H9 (cell line): ENCODE data around the gene COQ5. TPM values are rescaled to one million over a fixed set of nuclear protein-coding genes. Genes with fewer than 3 reads are reported as not detected.

Experiments
- DNase-seq: peaks from one replicate; pipeline ENCODE4 v3.0.0-alpha.2; 2017
- H2AFZ ChIP-seq: one replicate; pipeline ENCODE4 v1.6.1; 2013; ENCODE audit warnings: mild to moderate bottlenecking, low read length, control low read depth, moderate library complexity
- H2AK5ac ChIP-seq: 2 replicates; pipeline ENCODE4 v1.6.1; 2013; ENCODE audit warnings: low read length, control low read depth, mixed read lengths; ENCODE audit not compliant: insufficient read length
- H2BK120ac ChIP-seq: one replicate; pipeline ENCODE4 v1.6.1; 2013; ENCODE audit warnings: low read depth, mild to moderate bottlenecking, low read length, control low read depth, inconsistent platforms; ENCODE audit not compliant: poor library complexity, severe bottlenecking
- H2BK12ac ChIP-seq: 2 replicates; pipeline ENCODE4 v1.6.1; 2013; ENCODE audit warnings: low read length, control low read depth, mixed read lengths, low read depth; ENCODE audit not compliant: insufficient read length
- H2BK15ac ChIP-seq: 2 replicates; pipeline ENCODE4 v1.6.1; 2013; ENCODE audit warnings: low read depth, low read length, control low read depth
- H2BK20ac ChIP-seq: one replicate; pipeline ENCODE4 v1.6.1; 2013; ENCODE audit warnings: low read depth, mild to moderate bottlenecking, low read length, control low read depth, inconsistent platforms; ENCODE audit not compliant: poor library complexity, severe bottlenecking
- H2BK5ac ChIP-seq: 2 replicates; pipeline ENCODE4 v1.6.1; 2013; ENCODE audit warnings: low read length, control low read depth, mixed read lengths; ENCODE audit not compliant: insufficient read length
- H3K14ac ChIP-seq: 2 replicates; pipeline ENCODE4 v1.6.1; 2013; ENCODE audit warnings: low read length, control low read depth; ENCODE audit not compliant: insufficient read depth
- H3K18ac ChIP-seq: 2 replicates; pipeline ENCODE4 v1.6.1; 2013; ENCODE audit warnings: low read depth, mild to moderate bottlenecking, mixed read lengths, low read length, control low read depth; ENCODE audit not compliant: insufficient read length
- H3K23ac ChIP-seq: 2 replicates; pipeline ENCODE4 v1.6.1; 2013; ENCODE audit warnings: low read length, control low read depth, mixed read lengths, low read depth; ENCODE audit not compliant: insufficient read length
- H3K23me2 ChIP-seq: 2 replicates; pipeline ENCODE4 v1.6.1; 2013; ENCODE audit warnings: low read depth, mild to moderate bottlenecking, mixed read lengths, low read length, control low read depth; ENCODE audit not compliant: insufficient read length, poor library complexity, severe bottlenecking
- H3K27ac ChIP-seq: 2 replicates; pipeline ENCODE4 v1.5.1; 2013; ENCODE audit warnings: low read length, control low read depth, mixed read lengths, low read depth; ENCODE audit not compliant: insufficient read length
- H3K27me3 ChIP-seq: 2 replicates; pipeline ENCODE4 v1.6.1; 2013; ENCODE audit warnings: low read length, control low read depth, inconsistent platforms; ENCODE audit not compliant: insufficient read depth
- H3K4ac ChIP-seq: 2 replicates; pipeline ENCODE4 v1.6.1; 2013; ENCODE audit warnings: low read depth, mild to moderate bottlenecking, control low read depth, inconsistent platforms, low read length, moderate library complexity
- H3K4me1 ChIP-seq: 2 replicates; pipeline ENCODE4 v1.6.1; 2013; ENCODE audit warnings: low read length, control low read depth, inconsistent platforms; ENCODE audit not compliant: insufficient read depth
- H3K4me2 ChIP-seq: 2 replicates; pipeline ENCODE4 v1.6.1; 2013; ENCODE audit warnings: low read length, control low read depth, mixed read lengths; ENCODE audit not compliant: insufficient read length, insufficient read depth
- H3K56ac ChIP-seq: 2 replicates; pipeline ENCODE4 v1.6.1; 2013; ENCODE audit warnings: low read depth, mild to moderate bottlenecking, mixed read lengths, low read length, control low read depth; ENCODE audit not compliant: insufficient read length
- H3K79me1 ChIP-seq: 2 replicates; pipeline ENCODE4 v1.6.1; 2013; ENCODE audit warnings: low read depth, mild to moderate bottlenecking, moderate library complexity, low read length, control low read depth, inconsistent platforms; ENCODE audit not compliant: insufficient read depth, poor library complexity, severe bottlenecking
- H3K79me2 ChIP-seq: 2 replicates; pipeline ENCODE4 v1.6.1; 2013; ENCODE audit warnings: low read length, control low read depth, inconsistent platforms; ENCODE audit not compliant: insufficient read depth
- H3K9ac ChIP-seq: 2 replicates; pipeline ENCODE4 v1.6.1; 2013; ENCODE audit warnings: low read length, control low read depth, mixed read lengths; ENCODE audit not compliant: insufficient read length; ENCODE audit errors: extremely low read depth
- H3K9me3 ChIP-seq: one replicate; pipeline ENCODE4 v1.6.1; 2013; ENCODE audit warnings: low read depth, low read length, inconsistent platforms; ENCODE audit not compliant: control insufficient read depth
- H3T11ph ChIP-seq: one replicate; pipeline ENCODE4 v1.6.1; 2013; ENCODE audit warnings: mild to moderate bottlenecking, low read length, control low read depth, inconsistent platforms
- H4K20me1 ChIP-seq: one replicate; pipeline ENCODE4 v1.6.1; 2013; ENCODE audit not compliant: control insufficient read depth, insufficient read length, insufficient read depth
- H4K5ac ChIP-seq: 2 replicates; pipeline ENCODE4 v1.6.1; 2013; ENCODE audit warnings: low read depth, mild to moderate bottlenecking, mixed read lengths, low read length, control low read depth; ENCODE audit not compliant: insufficient read length
- H4K8ac ChIP-seq: replicated peaks from 2 replicates; pipeline ENCODE4 v1.6.1; 2013; ENCODE audit warnings: low read length, control low read depth, mixed read lengths, low read depth; ENCODE audit not compliant: insufficient read length
- H4K91ac ChIP-seq: 2 replicates; pipeline ENCODE4 v1.6.1; 2013; ENCODE audit warnings: low read depth, mild to moderate bottlenecking, moderate library complexity, mixed read lengths, low read length, control low read depth; ENCODE audit not compliant: insufficient read length
- H3K27ac Mint-ChIP-seq, 3 experiments: 2 replicates in 2 of 3; 3 replicates in 1 of 3; pipeline ENCODE4 v1.8.0; 2020 to 2021; ENCODE audit warnings: mixed read lengths in 3 of 3, mild to moderate bottlenecking in 1 of 3, moderate library complexity in 1 of 3
- H3K27me3 Mint-ChIP-seq: 2 replicates; pipeline ENCODE4 v1.8.0; 2021; ENCODE audit warnings: low read depth, mild to moderate bottlenecking, moderate library complexity, mixed read lengths
- H3K36me3 Mint-ChIP-seq, 3 experiments: 2 replicates in 2 of 3; 3 replicates in 1 of 3; pipeline ENCODE4 v1.8.0; 2020 to 2021; ENCODE audit warnings: low read depth in 3 of 3, mixed read lengths in 3 of 3; ENCODE audit not compliant: insufficient read depth in 1 of 3
- H3K4me1 Mint-ChIP-seq, 2 experiments: 2 replicates each; pipeline ENCODE4 v1.8.0; 2020; ENCODE audit warnings: mixed read lengths in 2 of 2
- H3K4me3 Mint-ChIP-seq, 2 experiments: 2 replicates in 1 of 2; 3 replicates in 1 of 2; pipeline ENCODE4 v1.8.0; 2020 to 2021; ENCODE audit warnings: mild to moderate bottlenecking in 2 of 2, mixed read lengths in 2 of 2, moderate library complexity in 1 of 2
- H3K9me3 Mint-ChIP-seq, 2 experiments: 2 replicates in 1 of 2; 3 replicates in 1 of 2; pipeline ENCODE4 v1.8.0; 2020; ENCODE audit warnings: mild to moderate bottlenecking in 2 of 2, mixed read lengths in 2 of 2, moderate library complexity in 1 of 2
- WGBS: extraction: QIAGEN DNeasy Blood & Tissue Kit; methylation state at CpG from one replicate; pipeline ENCODE4 v1.1.7; 2013; ENCODE audit warnings: missing lambda C conversion rate, low lambda C conversion rate, mixed read lengths; ENCODE audit not compliant: insufficient read length; ENCODE audit errors: extremely low coverage; 5-methylcytosine and 5-hydroxymethylcytosine counted together
- total RNA-seq: library from RNA; stranded (reverse); gene quantifications from 2 replicates; pipeline ENCODE4 v1.2.1, GENCODE V29; 2021
- TF ChIP-seq, protein P1 (sequence below): fragments of 200-600 bp; sonication (generic); conservative IDR thresholded peaks from 3 replicates; pipeline ENCODE4 v1.8.0; 2021; ENCODE audit warnings: antibody characterized with exemption, mild to moderate bottlenecking

COQ5 gene
- total RNA-seq, 1 experiment from 2014 or later: 34.8 TPM

DNA sequence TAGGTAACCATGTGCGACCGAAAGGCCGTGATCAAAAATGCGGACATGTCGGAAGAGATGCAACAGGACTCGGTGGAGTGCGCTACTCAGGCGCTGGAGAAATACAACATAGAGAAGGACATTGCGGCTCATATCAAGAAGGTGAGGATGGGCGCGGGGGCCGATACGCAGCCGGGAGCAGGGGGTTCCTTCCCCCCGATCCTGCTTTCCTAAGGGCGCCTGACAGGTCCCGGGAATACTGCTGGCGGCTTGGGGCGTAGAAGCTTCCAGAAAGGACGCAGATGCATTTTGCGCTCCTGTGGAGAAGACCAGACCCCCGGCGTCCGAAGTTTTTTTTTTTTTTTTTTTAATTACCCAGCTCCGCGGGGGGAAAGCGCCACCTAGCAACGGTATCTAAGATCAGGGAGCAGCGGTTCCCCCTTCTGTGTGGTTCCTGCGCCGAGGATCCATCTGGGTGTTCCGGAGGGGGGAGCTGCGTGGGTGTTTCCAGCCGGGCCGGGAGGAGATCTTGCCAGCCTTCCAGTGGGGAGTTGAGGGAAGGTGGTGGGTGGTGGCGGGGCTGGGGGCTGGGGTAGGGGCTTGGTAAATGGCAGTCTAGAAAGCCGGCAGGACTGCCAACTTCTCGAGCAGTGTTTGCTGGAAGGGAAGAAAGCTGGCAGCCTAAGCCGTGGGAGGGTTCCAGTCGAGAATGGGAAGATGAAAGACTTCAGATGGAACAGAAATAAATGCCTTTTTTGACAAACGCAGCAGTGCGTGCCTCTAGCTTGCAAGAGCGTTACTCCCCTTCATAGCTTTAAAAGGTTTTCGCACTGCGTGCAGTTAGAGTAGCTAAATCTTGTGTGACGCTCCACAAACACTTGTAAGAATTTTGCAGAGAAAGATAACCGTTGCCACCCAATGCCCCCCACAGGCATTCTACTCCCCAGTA, 32.3 kb downstream of the COQ5 start:
- H3T11ph ChIP-seq: no peak overlapping the region
- DNase-seq: peak; percentile 53
- no CpG with 5 or more reads among the region's 47 CpGs for WGBS
- Mint-ChIP-seq H3K27ac (peak overlapping the region; percentile 68 to 96 (median 95); a peak in 5 of 7 replicates), H3K4me3 (peak overlapping the region; percentile 97 to 99), H3K4me1 (peaks cover 26 to 30% of the 10 kb centered on the region in 2 experiments), H3K9me3 (no peaks in the 10 kb centered on the region), H3K36me3 (peaks cover 20 to 46% (median 37%) of the 10 kb centered on the region in 3 experiments; a peak in 6 of 7 replicates), H3K27me3 (no peaks in the 10 kb centered on the region)
- no peak overlapping the region for H2AK5ac ChIP-seq
- H4K20me1 ChIP-seq: no peaks in the 10 kb centered on the region
- H4K8ac ChIP-seq: no peak overlapping the region
- TF ChIP-seq, protein P1, sequence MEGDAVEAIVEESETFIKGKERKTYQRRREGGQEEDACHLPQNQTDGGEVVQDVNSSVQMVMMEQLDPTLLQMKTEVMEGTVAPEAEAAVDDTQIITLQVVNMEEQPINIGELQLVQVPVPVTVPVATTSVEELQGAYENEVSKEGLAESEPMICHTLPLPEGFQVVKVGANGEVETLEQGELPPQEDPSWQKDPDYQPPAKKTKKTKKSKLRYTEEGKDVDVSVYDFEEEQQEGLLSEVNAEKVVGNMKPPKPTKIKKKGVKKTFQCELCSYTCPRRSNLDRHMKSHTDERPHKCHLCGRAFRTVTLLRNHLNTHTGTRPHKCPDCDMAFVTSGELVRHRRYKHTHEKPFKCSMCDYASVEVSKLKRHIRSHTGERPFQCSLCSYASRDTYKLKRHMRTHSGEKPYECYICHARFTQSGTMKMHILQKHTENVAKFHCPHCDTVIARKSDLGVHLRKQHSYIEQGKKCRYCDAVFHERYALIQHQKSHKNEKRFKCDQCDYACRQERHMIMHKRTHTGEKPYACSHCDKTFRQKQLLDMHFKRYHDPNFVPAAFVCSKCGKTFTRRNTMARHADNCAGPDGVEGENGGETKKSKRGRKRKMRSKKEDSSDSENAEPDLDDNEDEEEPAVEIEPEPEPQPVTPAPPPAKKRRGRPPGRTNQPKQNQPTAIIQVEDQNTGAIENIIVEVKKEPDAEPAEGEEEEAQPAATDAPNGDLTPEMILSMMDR: no peak; the same call in 2 of the 3 replicates
- no peak overlapping the region for H3K56ac ChIP-seq
- peaks cover 10% of the 10 kb centered on the region; the same call in 1 of the 2 replicates for H3K79me2 ChIP-seq
- no peak overlapping the region; the same call in 1 of the 2 replicates for H3K14ac ChIP-seq
- H3K4ac ChIP-seq: no peak overlapping the region
- peaks cover 14% of the 10 kb centered on the region for H3K23me2 ChIP-seq
- no peaks in the 10 kb centered on the region; the same call in 1 of the 2 replicates for H3K4me1 ChIP-seq
- no peak overlapping the region for H3K27ac ChIP-seq
- H2BK5ac ChIP-seq: no peak overlapping the region
- H2BK120ac ChIP-seq: no peak overlapping the region
- H4K5ac ChIP-seq: no peak overlapping the region
- no peak overlapping the region for H2BK20ac ChIP-seq
- H4K91ac ChIP-seq: no peak overlapping the region
- no peak overlapping the region for H2BK15ac ChIP-seq
- H3K18ac ChIP-seq: no peak overlapping the region
- H3K9me3 ChIP-seq: no peaks in the 10 kb centered on the region
- H3K79me1 ChIP-seq: peaks cover 3% of the 10 kb centered on the region
- H3K9ac ChIP-seq: peak overlapping the region; percentile 72
- H2AFZ ChIP-seq: no peak overlapping the region
- no peaks in the 10 kb centered on the region for H3K27me3 ChIP-seq
- no peak overlapping the region for H3K23ac ChIP-seq
- H3K4me2 ChIP-seq: peak overlapping the region; percentile 100
- no peak overlapping the region for H2BK12ac ChIP-seq
